Immature natural killer cell (primary cell): Measurements from ENCODE around the gene TRIM65. TPM values are rescaled to one million over a fixed set of nuclear protein-coding genes. Genes with fewer than 3 reads are reported as not detected.

Source experiments
- DNase-seq, 3 donors: peaks; one replicate each; pipeline ENCODE4 v3.0.0; 2022; ENCODE audit warnings: mixed read lengths in 1 of 3
- H3K27ac Mint-ChIP-seq, 6 donors: one replicate each; pipeline ENCODE4 v1.8.0; 2020; ENCODE audit warnings: mixed read lengths in 6 of 6, mild to moderate bottlenecking in 5 of 6, inconsistent platforms in 4 of 6, moderate library complexity in 3 of 6
- H3K27me3 Mint-ChIP-seq, 3 donors: one replicate each; pipeline ENCODE4 v1.8.0; 2020 to 2021; ENCODE audit warnings: low read depth in 3 of 3, mild to moderate bottlenecking in 3 of 3, mixed read lengths in 3 of 3, moderate library complexity in 3 of 3, inconsistent platforms in 1 of 3
- H3K36me3 Mint-ChIP-seq, 3 donors: one replicate each; pipeline ENCODE4 v1.8.0; 2020; ENCODE audit warnings: mixed read lengths in 3 of 3, inconsistent platforms in 2 of 3, mild to moderate bottlenecking in 2 of 3
- H3K4me1 Mint-ChIP-seq, 2 donors: one replicate each; pipeline ENCODE4 v1.8.0; 2020; ENCODE audit warnings: inconsistent platforms in 2 of 2, mild to moderate bottlenecking in 2 of 2, mixed read lengths in 2 of 2, moderate library complexity in 1 of 2
- H3K4me3 Mint-ChIP-seq, 5 donors: one replicate each; pipeline ENCODE4 v1.8.0; 2020; ENCODE audit warnings: mild to moderate bottlenecking in 5 of 5, mixed read lengths in 5 of 5, inconsistent platforms in 3 of 5, moderate library complexity in 3 of 5
- H3K9me3 Mint-ChIP-seq, 6 donors: one replicate each; pipeline ENCODE4 v1.8.0; 2020; ENCODE audit warnings: mild to moderate bottlenecking in 6 of 6, mixed read lengths in 6 of 6, inconsistent platforms in 4 of 6, moderate library complexity in 3 of 6
- polyA plus RNA-seq, 3 donors: library from polyadenylated mRNA; unstranded; fragments of 300-500 nt; fragmentation: Illumina TruSeq; gene quantifications; one replicate each; pipeline ENCODE4 v1.2.3, GENCODE V29; 2021

TRIM65 gene, protein sequence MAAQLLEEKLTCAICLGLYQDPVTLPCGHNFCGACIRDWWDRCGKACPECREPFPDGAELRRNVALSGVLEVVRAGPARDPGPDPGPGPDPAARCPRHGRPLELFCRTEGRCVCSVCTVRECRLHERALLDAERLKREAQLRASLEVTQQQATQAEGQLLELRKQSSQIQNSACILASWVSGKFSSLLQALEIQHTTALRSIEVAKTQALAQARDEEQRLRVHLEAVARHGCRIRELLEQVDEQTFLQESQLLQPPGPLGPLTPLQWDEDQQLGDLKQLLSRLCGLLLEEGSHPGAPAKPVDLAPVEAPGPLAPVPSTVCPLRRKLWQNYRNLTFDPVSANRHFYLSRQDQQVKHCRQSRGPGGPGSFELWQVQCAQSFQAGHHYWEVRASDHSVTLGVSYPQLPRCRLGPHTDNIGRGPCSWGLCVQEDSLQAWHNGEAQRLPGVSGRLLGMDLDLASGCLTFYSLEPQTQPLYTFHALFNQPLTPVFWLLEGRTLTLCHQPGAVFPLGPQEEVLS
- polyA plus RNA-seq, result 10 to 100 TPM in 2 of 3 donors, 1 to 10 TPM in 1; 5.4 to 27.1 (median 18.7) TPM

GRCh38 chr17:75896415-75897159 lies at the start of gene TRIM65:
TSS of gene TRIM65 (minus strand) at chr17:75896951. CDS start at chr17:75896937, 14 bp downstream.
- H3K36me3 Mint-ChIP-seq, result peaks cover 0 to 3% (median 0%) of the 10 kb centered on the region in 3 donors
- H3K27ac Mint-ChIP-seq, result peak within 1 kb of the TSS; percentile 78 to 88 (median 82)
- peak within 1 kb of the TSS; percentile 72 to 83 (median 78) for H3K4me3 Mint-ChIP-seq
- H3K9me3 Mint-ChIP-seq, result no peaks in the 10 kb centered on the region
- H3K4me1 Mint-ChIP-seq, result peaks cover 23 to 26% of the 10 kb centered on the region in 2 donors
- peaks cover 0 to 4% (median 4%) of the 10 kb centered on the region in 3 donors for H3K27me3 Mint-ChIP-seq
- DNase-seq, result peak; percentile 74 to 79 (median 78)

DNA sequence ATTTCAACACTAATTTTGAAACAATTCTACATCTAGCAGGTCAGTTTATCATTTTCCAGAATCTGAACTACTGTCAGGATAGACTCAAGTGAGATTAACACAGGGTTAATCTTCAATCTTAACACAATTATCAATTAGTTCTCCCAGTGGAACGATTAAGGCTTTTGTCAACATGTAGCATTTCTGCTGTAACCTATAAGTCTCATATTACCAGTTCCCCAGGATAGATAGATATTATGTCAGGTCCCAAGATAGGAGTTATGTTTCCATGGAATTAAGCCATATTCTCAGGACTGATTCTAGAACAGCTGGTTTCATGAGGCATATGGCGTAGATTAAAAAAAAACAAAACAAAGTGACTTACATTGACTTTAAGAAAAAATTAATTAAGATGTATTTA lies 48.5 kb upstream of the TRIM65 start:
- no peak for DNase-seq
- Mint-ChIP-seq H3K9me3 (no peaks in the 10 kb centered on the region), H3K4me1 (peaks cover 12 to 15% of the 10 kb centered on the region in 2 donors), H3K27me3 (peaks cover 0 to 7% (median 2%) of the 10 kb centered on the region in 3 donors), H3K36me3 (peaks cover 6 to 18% (median 9%) of the 10 kb centered on the region in 3 donors), H3K27ac (peak overlapping the region in 1 of 6 donors; percentile 12), H3K4me3 (no peak overlapping the region)

- Mint-ChIP-seq H3K4me1 (peaks cover 13 to 16% of the 10 kb centered on the region in 2 donors), H3K9me3 (no peaks in the 10 kb centered on the region)
- no peak for DNase-seq
Observed at GRCh38 chr17:75943491-75943890, 46.7 kb upstream of the TRIM65 start.

DNA sequence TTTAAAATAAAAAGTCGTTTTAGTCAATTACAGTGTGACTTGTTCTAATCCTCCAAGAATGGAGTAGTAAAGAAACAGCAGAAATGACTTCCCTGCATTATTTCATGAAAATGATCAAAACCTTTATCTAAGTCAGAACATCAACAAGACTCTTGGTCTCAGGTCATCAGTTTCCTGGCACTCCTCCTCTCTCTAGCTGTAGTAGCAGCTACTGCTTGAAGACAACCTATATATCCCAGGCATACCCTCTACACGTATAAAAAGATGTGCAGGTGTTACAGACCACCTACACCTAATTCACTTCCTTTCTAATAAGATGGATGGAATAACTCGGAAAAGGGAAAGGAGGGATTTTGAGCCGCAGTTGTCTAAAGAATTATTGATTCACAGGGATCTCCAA lies 45.7 kb upstream of the TRIM65 start:
- H3K9me3 Mint-ChIP-seq, result no peaks in the 10 kb centered on the region

More at GRCh38 chr17:75943491-75943890, 46.7 kb upstream of the TRIM65 start:
- peaks cover 0 to 9% (median 2%) of the 10 kb centered on the region in 3 donors for H3K27me3 Mint-ChIP-seq
- H3K27ac Mint-ChIP-seq, result no peak overlapping the region
- peaks cover 3 to 10% (median 5%) of the 10 kb centered on the region in 3 donors for H3K36me3 Mint-ChIP-seq
- H3K4me3 Mint-ChIP-seq, result no peak overlapping the region

DNA sequence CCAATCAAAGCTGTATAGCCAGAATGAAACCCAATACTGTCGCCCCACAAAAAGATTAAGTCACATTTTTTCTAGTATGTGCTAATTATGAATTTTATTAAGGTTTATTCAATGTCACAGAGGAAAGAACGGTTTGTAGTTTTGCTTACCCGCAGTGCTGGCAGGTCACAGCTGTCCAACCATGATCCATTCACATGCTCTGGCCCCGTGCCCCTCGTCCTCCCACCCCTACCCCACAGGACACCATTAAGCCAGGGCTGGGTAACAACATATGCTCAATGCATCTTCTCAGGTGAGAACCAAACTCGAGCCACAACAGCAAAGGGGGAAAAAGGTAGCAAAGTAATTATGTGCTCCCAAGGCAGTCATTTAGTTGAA lies 44.7 kb upstream of the TRIM65 start:
- Mint-ChIP-seq H3K27me3 (peaks cover 0 to 4% (median 2%) of the 10 kb centered on the region in 3 donors), H3K9me3 (no peaks in the 10 kb centered on the region), H3K36me3 (peaks cover 0 to 5% (median 2%) of the 10 kb centered on the region in 3 donors), H3K4me3 (peak overlapping the region; percentile 83 to 89 (median 88)), H3K4me1 (peaks cover 13 to 16% of the 10 kb centered on the region in 2 donors), H3K27ac (peak overlapping the region; percentile 2 to 86 (median 78))
- DNase-seq, result no peak

More for the DNA sequence above, 45.7 kb upstream of the TRIM65 start:
- Mint-ChIP-seq H3K27me3 (peaks cover 0 to 7% (median 2%) of the 10 kb centered on the region in 3 donors), H3K27ac (peak overlapping the region in 2 of 6 donors; percentile 17 to 24), H3K36me3 (peaks cover 0 to 7% (median 5%) of the 10 kb centered on the region in 3 donors), H3K4me3 (peak overlapping the region in 2 of 5 donors; percentile 22 to 29), H3K4me1 (peaks cover 13 to 16% of the 10 kb centered on the region in 2 donors)
- no peak for DNase-seq

- Mint-ChIP-seq H3K4me1 (peaks cover 13 to 16% of the 10 kb centered on the region in 2 donors), H3K27me3 (peaks cover 0 to 2% (median 2%) of the 10 kb centered on the region in 3 donors), H3K9me3 (no peaks in the 10 kb centered on the region), H3K36me3 (peaks cover 0 to 2% (median 0%) of the 10 kb centered on the region in 3 donors), H3K4me3 (peak within 1 kb of the TSS; percentile 86 to 89 (median 89)), H3K27ac (peak within 1 kb of the TSS; percentile 80 to 90 (median 86))
- peak; percentile 83 to 86 (median 83) for DNase-seq
Observed at GRCh38 chr17:75940727-75941441, 44.1 kb upstream of the TRIM65 start, which contains the start of gene FBF1. TSS of gene FBF1 (minus strand) at chr17:75941042. CDS start at chr17:75938149, 2,893 bp downstream.

DNA sequence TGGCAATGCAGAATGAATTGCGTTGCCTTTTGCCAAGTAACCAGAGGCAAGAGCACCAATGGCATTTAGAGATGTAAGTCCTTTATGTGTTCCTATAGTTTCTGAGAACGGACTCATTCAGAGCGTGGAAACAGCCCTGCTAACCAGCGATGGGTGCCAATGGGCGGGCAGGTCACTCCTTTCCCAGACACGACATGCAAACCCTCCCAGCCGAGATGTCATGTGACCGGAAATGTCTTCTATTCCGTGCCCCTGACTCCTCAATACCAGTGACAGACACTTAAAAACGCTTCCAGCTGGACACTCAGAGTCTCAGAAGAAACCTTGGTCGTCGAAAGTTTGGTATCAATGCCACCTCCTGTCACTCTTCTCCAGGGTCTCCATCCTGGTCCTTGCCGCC lies 40.9 kb upstream of the TRIM65 start:
- no peak for DNase-seq
- H3K36me3 Mint-ChIP-seq, result no peaks in the 10 kb centered on the region
- no peaks in the 10 kb centered on the region for H3K9me3 Mint-ChIP-seq
- peaks cover 0 to 2% (median 2%) of the 10 kb centered on the region in 3 donors for H3K27me3 Mint-ChIP-seq
- peak overlapping the region in 1 of 6 donors; percentile 27 for H3K27ac Mint-ChIP-seq
- H3K4me1 Mint-ChIP-seq, result peaks cover 13 to 16% of the 10 kb centered on the region in 2 donors
- peak overlapping the region in 1 of 5 donors; percentile 4 for H3K4me3 Mint-ChIP-seq

- no peak for DNase-seq
- Mint-ChIP-seq H3K36me3 (no peaks in the 10 kb centered on the region), H3K4me3 (no peak overlapping the region), H3K4me1 (no peaks in the 10 kb centered on the region), H3K27me3 (peaks cover 0 to 2% (median 0%) of the 10 kb centered on the region in 3 donors), H3K9me3 (no peaks in the 10 kb centered on the region), H3K27ac (no peak overlapping the region)
Observed at GRCh38 chr17:75933808-75934207, 37.1 kb upstream of the TRIM65 start.

- H3K27ac Mint-ChIP-seq, result no peak overlapping the region
- no peaks in the 10 kb centered on the region for H3K4me1 Mint-ChIP-seq
- H3K36me3 Mint-ChIP-seq, result peaks cover 0 to 3% (median 0%) of the 10 kb centered on the region in 3 donors
- no peak for DNase-seq
- H3K27me3 Mint-ChIP-seq, result no peaks in the 10 kb centered on the region
- H3K9me3 Mint-ChIP-seq, result no peaks in the 10 kb centered on the region
- no peak overlapping the region for H3K4me3 Mint-ChIP-seq
Observed at GRCh38 chr17:75932852-75933251, 36.1 kb upstream of the TRIM65 start.

DNA sequence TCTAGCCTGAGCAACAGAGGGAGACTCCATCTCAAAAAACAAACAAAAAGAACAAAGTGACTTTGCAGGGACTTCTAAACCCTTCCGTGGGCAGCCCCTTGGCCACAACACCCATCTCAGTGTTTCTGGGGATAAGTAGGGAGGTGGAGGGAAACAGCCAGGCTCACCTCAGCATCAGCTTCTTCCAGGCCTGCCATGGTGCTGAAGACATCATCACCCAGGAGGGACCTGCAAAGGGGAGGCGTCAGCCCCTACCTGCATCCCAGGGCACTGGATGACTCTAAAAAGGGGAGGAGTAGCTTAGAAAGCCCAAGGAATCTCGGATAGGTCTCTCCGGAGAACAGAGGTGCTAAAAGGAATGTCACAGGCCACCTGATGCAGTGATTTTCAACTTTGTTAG lies 34.3 kb upstream of the TRIM65 start:
- peaks cover 0 to 4% (median 3%) of the 10 kb centered on the region in 3 donors for H3K36me3 Mint-ChIP-seq
- no peaks in the 10 kb centered on the region for H3K9me3 Mint-ChIP-seq
- H3K4me1 Mint-ChIP-seq, result no peaks in the 10 kb centered on the region
- DNase-seq, result no peak
- H3K27ac Mint-ChIP-seq, result no peak overlapping the region
- no peak overlapping the region for H3K4me3 Mint-ChIP-seq
- H3K27me3 Mint-ChIP-seq, result no peaks in the 10 kb centered on the region

DNA sequence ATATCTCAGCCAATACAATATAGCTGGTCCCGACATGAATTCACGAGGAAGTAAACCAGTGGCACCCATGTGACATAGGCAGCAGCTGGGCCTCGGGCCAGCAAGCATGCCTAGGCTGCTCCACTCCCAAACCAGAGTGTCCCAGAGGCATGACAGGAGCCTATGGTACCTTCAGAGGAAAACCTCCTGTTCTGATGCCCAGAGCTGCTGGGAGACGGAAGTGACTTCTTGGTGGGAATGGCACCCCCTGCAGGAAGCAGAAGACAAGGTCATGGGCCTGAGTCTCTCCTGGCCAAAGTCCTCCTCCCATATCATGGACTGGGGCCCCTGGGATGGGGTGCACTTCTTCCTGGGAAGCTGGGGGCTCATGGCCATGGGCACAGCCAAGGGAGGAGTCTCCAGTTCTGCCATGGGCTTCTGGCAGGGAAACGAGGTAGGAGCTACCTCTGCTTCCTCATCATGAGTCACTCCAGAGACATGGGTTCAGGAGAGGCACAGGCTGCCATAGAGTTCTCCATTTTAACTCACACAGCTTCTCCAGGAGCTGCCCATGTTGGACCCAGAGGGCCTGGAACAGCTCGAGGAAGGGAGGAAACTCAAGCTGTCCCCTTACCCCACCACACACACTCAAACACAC lies 30.7 kb upstream of the TRIM65 start:
- DNase-seq, result no peak
- Mint-ChIP-seq H3K9me3 (no peaks in the 10 kb centered on the region), H3K27ac (no peak overlapping the region), H3K4me1 (no peaks in the 10 kb centered on the region), H3K36me3 (peaks cover 2 to 4% (median 3%) of the 10 kb centered on the region in 3 donors), H3K4me3 (no peak overlapping the region), H3K27me3 (no peaks in the 10 kb centered on the region)

DNA sequence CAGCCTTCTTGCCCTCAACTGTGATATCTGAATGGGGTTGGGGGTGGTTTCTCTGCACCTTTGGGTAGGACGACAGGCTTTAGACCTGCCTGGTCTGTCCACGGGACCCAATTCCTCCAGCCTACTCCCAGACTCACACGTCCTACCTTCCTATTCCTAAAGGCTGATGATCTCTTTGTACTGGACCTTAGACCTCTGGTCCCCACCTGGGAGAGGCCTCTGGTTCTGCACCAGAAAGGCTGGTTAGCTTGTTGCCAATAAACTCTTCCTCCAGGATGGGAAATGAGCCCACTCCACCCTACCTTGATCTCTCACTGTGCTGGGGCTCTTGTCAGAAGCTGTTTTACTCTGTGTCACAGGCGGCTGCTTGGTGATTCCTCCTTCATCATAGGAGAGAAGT lies 29.7 kb upstream of the TRIM65 start:
- H3K36me3 Mint-ChIP-seq, result peaks cover 3 to 4% (median 3%) of the 10 kb centered on the region in 3 donors
- H3K4me1 Mint-ChIP-seq, result no peaks in the 10 kb centered on the region
- DNase-seq, result no peak
- H3K27ac Mint-ChIP-seq, result no peak overlapping the region
- H3K4me3 Mint-ChIP-seq, result peak overlapping the region in 1 of 5 donors; percentile 7
- no peaks in the 10 kb centered on the region for H3K27me3 Mint-ChIP-seq
- no peaks in the 10 kb centered on the region for H3K9me3 Mint-ChIP-seq
